HFFc6 (cell line): ENCODE data around the gene DPPA4. TPM values are rescaled to one million over a fixed set of nuclear protein-coding genes. Genes with fewer than 3 reads are reported as not detected.

Experiments used
- DNase-seq: peaks from one replicate; pipeline ENCODE4 v3.0.0-alpha.2; 2018
- H3K27ac Mint-ChIP-seq: 2 replicates; pipeline ENCODE4 v1.8.0; 2020; ENCODE audit warnings: mild to moderate bottlenecking, mixed read lengths
- H3K27me3 Mint-ChIP-seq: 2 replicates; pipeline ENCODE4 v1.8.0; 2021; ENCODE audit warnings: mild to moderate bottlenecking, moderate library complexity, mixed read lengths; ENCODE audit not compliant: insufficient read depth
- H3K36me3 Mint-ChIP-seq: 2 replicates; pipeline ENCODE4 v1.8.0; 2021; ENCODE audit warnings: low read depth, mixed read lengths
- H3K4me1 Mint-ChIP-seq: 2 replicates; pipeline ENCODE4 v1.8.0; 2020; ENCODE audit warnings: low read depth, mixed read lengths
- H3K4me3 Mint-ChIP-seq: 2 replicates; pipeline ENCODE4 v1.8.0; 2020; ENCODE audit warnings: mild to moderate bottlenecking, moderate library complexity, mixed read lengths
- H3K9me3 Mint-ChIP-seq: 2 replicates; pipeline ENCODE4 v1.8.0; 2020; ENCODE audit warnings: mild to moderate bottlenecking, mixed read lengths
- total RNA-seq, 6 experiments: library from RNA; stranded (reverse); fragmentation: NEBNext Ultra II Directional; extraction: Animal tissue kit (Norgen Biotek cat#: 25700); gene quantifications; 2 replicates in 1 of 6; 3 replicates in 5 of 6; pipeline ENCODE4 v1.2.3, GENCODE V29; 2021
- TF ChIP-seq, protein P1 (sequence below): fragments of 200-600 bp; sonication (generic); IDR thresholded peaks from 2 replicates; pipeline ENCODE4 v1.5.0; 2021; ENCODE audit warnings: antibody characterized with exemption, mild to moderate bottlenecking

The DPPA4 gene
- total RNA-seq, 6 experiments from 2014 or later: 1.1 to 1.9 (median 1.4) TPM; not detected in 2

- H3K27ac Mint-ChIP-seq: no peak overlapping the region
- H3K9me3 Mint-ChIP-seq: no peaks in the 10 kb centered on the region; the same call in 1 of the 2 replicates
- no peaks in the 10 kb centered on the region for H3K36me3 Mint-ChIP-seq
- H3K4me3 Mint-ChIP-seq: no peak overlapping the region
- H3K4me1 Mint-ChIP-seq: peaks cover 9% of the 10 kb centered on the region; the same call in 1 of the 2 replicates
- peaks cover 4% of the 10 kb centered on the region for H3K27me3 Mint-ChIP-seq
- TF ChIP-seq, protein P1, sequence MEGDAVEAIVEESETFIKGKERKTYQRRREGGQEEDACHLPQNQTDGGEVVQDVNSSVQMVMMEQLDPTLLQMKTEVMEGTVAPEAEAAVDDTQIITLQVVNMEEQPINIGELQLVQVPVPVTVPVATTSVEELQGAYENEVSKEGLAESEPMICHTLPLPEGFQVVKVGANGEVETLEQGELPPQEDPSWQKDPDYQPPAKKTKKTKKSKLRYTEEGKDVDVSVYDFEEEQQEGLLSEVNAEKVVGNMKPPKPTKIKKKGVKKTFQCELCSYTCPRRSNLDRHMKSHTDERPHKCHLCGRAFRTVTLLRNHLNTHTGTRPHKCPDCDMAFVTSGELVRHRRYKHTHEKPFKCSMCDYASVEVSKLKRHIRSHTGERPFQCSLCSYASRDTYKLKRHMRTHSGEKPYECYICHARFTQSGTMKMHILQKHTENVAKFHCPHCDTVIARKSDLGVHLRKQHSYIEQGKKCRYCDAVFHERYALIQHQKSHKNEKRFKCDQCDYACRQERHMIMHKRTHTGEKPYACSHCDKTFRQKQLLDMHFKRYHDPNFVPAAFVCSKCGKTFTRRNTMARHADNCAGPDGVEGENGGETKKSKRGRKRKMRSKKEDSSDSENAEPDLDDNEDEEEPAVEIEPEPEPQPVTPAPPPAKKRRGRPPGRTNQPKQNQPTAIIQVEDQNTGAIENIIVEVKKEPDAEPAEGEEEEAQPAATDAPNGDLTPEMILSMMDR: no peak
- DNase-seq: no peak
These were observed 2.8 kb downstream of the DPPA4 start for GRCh38 chr3:109334572-109334971.

DNA sequence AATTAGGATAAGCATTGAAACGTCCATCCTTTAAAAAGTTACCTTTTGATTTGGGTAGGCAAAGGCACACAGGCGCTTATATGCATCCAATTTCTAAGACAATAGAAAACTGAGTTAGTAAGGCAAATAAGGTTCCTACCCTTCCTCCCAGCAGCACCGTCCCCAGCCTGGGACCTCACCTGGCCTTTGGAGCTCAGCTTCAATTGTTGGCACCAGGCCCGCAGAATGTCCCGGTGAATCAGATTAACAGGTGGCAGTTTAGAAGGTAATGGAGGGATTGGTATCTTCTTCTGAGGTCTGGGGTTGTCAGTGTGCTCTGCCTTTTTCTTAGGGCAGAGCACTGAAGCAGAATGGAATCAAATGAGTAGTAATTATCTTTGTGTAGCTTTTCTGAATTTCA is 5.7 kb downstream of the DPPA4 start:
- no peaks in the 10 kb centered on the region for H3K36me3 Mint-ChIP-seq
- no peaks in the 10 kb centered on the region; the same call in 1 of the 2 replicates for H3K9me3 Mint-ChIP-seq
- H3K27me3 Mint-ChIP-seq: peaks cover 7% of the 10 kb centered on the region
- no peak overlapping the region for H3K27ac Mint-ChIP-seq
- no peak overlapping the region for H3K4me3 Mint-ChIP-seq
- no peaks in the 10 kb centered on the region for H3K4me1 Mint-ChIP-seq
- TF ChIP-seq, protein P1: no peak
- DNase-seq: no peak

- DNase-seq: no peak
- TF ChIP-seq, protein P1: no peak
- H3K9me3 Mint-ChIP-seq: no peaks in the 10 kb centered on the region; the same call in 1 of the 2 replicates
- peaks cover 7% of the 10 kb centered on the region for H3K27me3 Mint-ChIP-seq
- no peaks in the 10 kb centered on the region for H3K4me1 Mint-ChIP-seq
- no peaks in the 10 kb centered on the region for H3K36me3 Mint-ChIP-seq
- no peak overlapping the region for H3K4me3 Mint-ChIP-seq
- no peak overlapping the region for H3K27ac Mint-ChIP-seq
These were observed 6.9 kb downstream of the DPPA4 start for GRCh38 chr3:109330405-109330804.

- DNase-seq: no peak
- no peaks in the 10 kb centered on the region for H3K4me1 Mint-ChIP-seq
- TF ChIP-seq, protein P1: no peak
- no peak overlapping the region for H3K4me3 Mint-ChIP-seq
- peaks cover 4% of the 10 kb centered on the region for H3K27me3 Mint-ChIP-seq
- H3K27ac Mint-ChIP-seq: no peak overlapping the region
- no peaks in the 10 kb centered on the region for H3K36me3 Mint-ChIP-seq
- no peaks in the 10 kb centered on the region; the same call in 1 of the 2 replicates for H3K9me3 Mint-ChIP-seq
These were observed 9.1 kb downstream of the DPPA4 start for GRCh38 chr3:109328202-109328601.

- no peaks in the 10 kb centered on the region for H3K36me3 Mint-ChIP-seq
- no peaks in the 10 kb centered on the region for H3K4me1 Mint-ChIP-seq
- H3K9me3 Mint-ChIP-seq: peaks cover 4% of the 10 kb centered on the region; the same call in 1 of the 2 replicates
- H3K27ac Mint-ChIP-seq: no peak overlapping the region
- DNase-seq: no peak
- peaks cover 4% of the 10 kb centered on the region for H3K27me3 Mint-ChIP-seq
- TF ChIP-seq, protein P1: no peak
- H3K4me3 Mint-ChIP-seq: no peak overlapping the region
These were observed 11.7 kb downstream of the DPPA4 start for GRCh38 chr3:109325657-109326056.

GRCh38 chr3:109325109-109325508 is 12.2 kb downstream of the DPPA4 start:
- Mint-ChIP-seq H3K27me3 (peaks cover 4% of the 10 kb centered on the region), H3K27ac (no peak overlapping the region), H3K4me1 (no peaks in the 10 kb centered on the region), H3K4me3 (no peak overlapping the region), H3K36me3 (no peaks in the 10 kb centered on the region), H3K9me3 (peaks cover 4% of the 10 kb centered on the region; the same call in 1 of the 2 replicates)
- TF ChIP-seq, protein P1: no peak
- DNase-seq: no peak
